ENCODE results near the gene SLC22A4.

The SLC22A4 gene

GRCh38 chr5:132250547-132250946 is 43.6 kb upstream of the SLC22A4 start:
- H3K27ac ChIP-seq (ENCODE audit: low read length) = no peak overlapping the region
- H3K9me3 ChIP-seq (replicated peaks; ENCODE audit: insufficient read depth, low read length) = no peaks in the 10 kb centered on the region
- H3K4me3 ChIP-seq (ENCODE audit: low read length) = no peak overlapping the region
- H4K20me1 ChIP-seq (ENCODE audit: insufficient read depth, low read length) = no peaks in the 10 kb centered on the region
- TF ChIP-seq EZH2 (optimal IDR thresholded peaks at IDR 0.05; ENCODE audit: low read depth, low read length) (no peak), EZH2phosphoT487 (IDR thresholded peaks at IDR 0.05; ENCODE audit: low read length) (no peak), CTCF (IDR thresholded peaks at IDR 0.05; ENCODE audit: low read length) (no peak)
- H3F3A ChIP-seq (ENCODE audit: insufficient read depth, low read length) = no peaks in the 10 kb centered on the region
- DNase-seq = no peak
- H3K36me3 ChIP-seq (replicated peaks; ENCODE audit: insufficient read depth, low read length) = no peaks in the 10 kb centered on the region
- no peaks in the 10 kb centered on the region for H3K4me1 ChIP-seq (ENCODE audit: low read length)
- no peak overlapping the region for H3K9ac ChIP-seq (ENCODE audit: low read length)
- no peak overlapping the region for H2AFZ ChIP-seq (ENCODE audit: low read length)
- no peak overlapping the region for H3K4me2 ChIP-seq (ENCODE audit: low read depth, low read length)
- H3K27me3 ChIP-seq (replicated peaks; ENCODE audit: insufficient read depth, low read length) = no peaks in the 10 kb centered on the region
- H3K79me2 ChIP-seq (ENCODE audit: low read length) = no peaks in the 10 kb centered on the region
- no peaks in the 10 kb centered on the region for H3K9me2 ChIP-seq (replicated peaks; ENCODE audit: insufficient read depth, low read length)

DNA sequence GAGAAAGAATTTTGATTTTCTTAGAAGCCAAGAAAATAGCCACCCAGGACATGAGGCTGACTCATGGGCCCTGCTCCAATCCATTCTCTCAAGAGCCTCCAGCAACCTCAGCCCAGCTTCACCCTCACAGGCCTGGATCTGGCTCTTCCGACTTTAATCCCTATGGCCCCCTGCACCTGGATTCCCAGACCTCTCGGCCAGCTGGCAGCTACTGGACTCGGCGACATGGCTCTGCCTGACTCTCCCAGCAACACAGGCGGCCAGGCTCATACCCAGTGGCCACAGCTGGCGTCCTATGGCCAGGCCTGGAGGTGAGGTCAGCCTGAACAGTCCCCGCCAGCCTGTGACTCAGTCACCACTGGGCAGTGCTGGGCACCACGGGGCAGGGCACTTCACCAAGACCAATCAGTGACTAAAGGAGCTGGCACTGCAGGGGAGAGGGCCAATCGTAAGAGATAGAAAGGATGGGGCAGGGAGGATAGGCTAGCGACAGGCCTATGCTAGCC is 42.9 kb upstream of the SLC22A4 start:
- no peaks in the 10 kb centered on the region for H3K79me2 ChIP-seq (ENCODE audit: low read length)
- H3K4me2 ChIP-seq (ENCODE audit: low read depth, low read length) = no peak overlapping the region
- H2AFZ ChIP-seq (ENCODE audit: low read length) = no peak overlapping the region
- TF ChIP-seq EZH2 (optimal IDR thresholded peaks at IDR 0.05; ENCODE audit: low read depth, low read length) (no peak), EZH2phosphoT487 (IDR thresholded peaks at IDR 0.05; ENCODE audit: low read length) (no peak), CTCF (IDR thresholded peaks at IDR 0.05; ENCODE audit: low read length) (no peak)
- H3K9ac ChIP-seq (ENCODE audit: low read length) = no peak overlapping the region
- H3K27ac ChIP-seq (ENCODE audit: low read length) = no peak overlapping the region
- no peak for DNase-seq
- no peaks in the 10 kb centered on the region for H4K20me1 ChIP-seq (ENCODE audit: insufficient read depth, low read length)
- H3K9me2 ChIP-seq (replicated peaks; ENCODE audit: insufficient read depth, low read length) = no peaks in the 10 kb centered on the region
- no peaks in the 10 kb centered on the region for H3K27me3 ChIP-seq (replicated peaks; ENCODE audit: insufficient read depth, low read length)
- H3K36me3 ChIP-seq (replicated peaks; ENCODE audit: insufficient read depth, low read length) = no peaks in the 10 kb centered on the region
- no peaks in the 10 kb centered on the region for H3K4me1 ChIP-seq (ENCODE audit: low read length)
- no peak overlapping the region for H3K4me3 ChIP-seq (ENCODE audit: low read length)
- no peaks in the 10 kb centered on the region for H3K9me3 ChIP-seq (replicated peaks; ENCODE audit: insufficient read depth, low read length)
- no peaks in the 10 kb centered on the region for H3F3A ChIP-seq (ENCODE audit: insufficient read depth, low read length)

DNA sequence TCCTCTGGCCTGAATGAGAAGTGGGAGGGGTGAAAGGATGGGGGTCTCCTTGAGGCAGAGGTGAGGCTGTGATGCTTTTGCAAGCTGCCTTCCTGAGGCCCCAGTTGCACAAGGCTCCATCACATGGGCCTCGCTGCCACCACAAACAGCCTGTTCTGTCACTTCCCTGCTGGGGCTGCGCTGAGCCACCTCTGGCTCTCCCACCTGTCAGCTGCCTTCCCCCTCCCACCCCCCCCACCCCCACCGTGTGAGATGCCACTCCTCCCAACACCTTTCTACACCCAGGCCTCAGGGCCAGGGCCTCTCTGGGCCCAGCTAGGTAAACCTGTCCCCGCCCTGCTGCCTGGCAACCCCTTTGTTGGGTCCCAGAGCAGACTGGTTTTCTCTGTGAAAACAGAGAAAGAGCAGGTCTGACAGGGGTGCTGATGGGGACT is 41.2 kb upstream of the SLC22A4 start:
- no peaks in the 10 kb centered on the region for H4K20me1 ChIP-seq (ENCODE audit: insufficient read depth, low read length)
- no peaks in the 10 kb centered on the region for H3K79me2 ChIP-seq (ENCODE audit: low read length)
- no peaks in the 10 kb centered on the region for H3K9me3 ChIP-seq (replicated peaks; ENCODE audit: insufficient read depth, low read length)
- H3F3A ChIP-seq (ENCODE audit: insufficient read depth, low read length) = no peaks in the 10 kb centered on the region
- no peaks in the 10 kb centered on the region for H3K27me3 ChIP-seq (replicated peaks; ENCODE audit: insufficient read depth, low read length)
- DNase-seq = no peak
- H3K4me1 ChIP-seq (ENCODE audit: low read length) = no peaks in the 10 kb centered on the region
- H3K27ac ChIP-seq (ENCODE audit: low read length) = no peak overlapping the region
- no peaks in the 10 kb centered on the region for H3K9me2 ChIP-seq (replicated peaks; ENCODE audit: insufficient read depth, low read length)
- H3K36me3 ChIP-seq (replicated peaks; ENCODE audit: insufficient read depth, low read length) = no peaks in the 10 kb centered on the region
- H3K4me3 ChIP-seq (ENCODE audit: low read length) = no peak overlapping the region
- H2AFZ ChIP-seq (ENCODE audit: low read length) = no peak overlapping the region
- H3K9ac ChIP-seq (ENCODE audit: low read length) = no peak overlapping the region
- no peak overlapping the region for H3K4me2 ChIP-seq (ENCODE audit: low read depth, low read length)
- TF ChIP-seq EZH2phosphoT487 (IDR thresholded peaks at IDR 0.05; ENCODE audit: low read length) = no peak
- TF ChIP-seq CTCF (IDR thresholded peaks at IDR 0.05; ENCODE audit: low read length) = no peak
- no peak for TF ChIP-seq EZH2 (optimal IDR thresholded peaks at IDR 0.05; ENCODE audit: low read depth, low read length)

Data from MM.1S (cell line).